ENCODE data around the gene SLC23A2. TPM values are rescaled to one million over a fixed set of nuclear protein-coding genes. Genes with fewer than 3 reads are reported as not detected.

The SLC23A2 gene
- total RNA-seq, 2 donors from 2014 or later = 12.3 to 13.7 TPM

DNA sequence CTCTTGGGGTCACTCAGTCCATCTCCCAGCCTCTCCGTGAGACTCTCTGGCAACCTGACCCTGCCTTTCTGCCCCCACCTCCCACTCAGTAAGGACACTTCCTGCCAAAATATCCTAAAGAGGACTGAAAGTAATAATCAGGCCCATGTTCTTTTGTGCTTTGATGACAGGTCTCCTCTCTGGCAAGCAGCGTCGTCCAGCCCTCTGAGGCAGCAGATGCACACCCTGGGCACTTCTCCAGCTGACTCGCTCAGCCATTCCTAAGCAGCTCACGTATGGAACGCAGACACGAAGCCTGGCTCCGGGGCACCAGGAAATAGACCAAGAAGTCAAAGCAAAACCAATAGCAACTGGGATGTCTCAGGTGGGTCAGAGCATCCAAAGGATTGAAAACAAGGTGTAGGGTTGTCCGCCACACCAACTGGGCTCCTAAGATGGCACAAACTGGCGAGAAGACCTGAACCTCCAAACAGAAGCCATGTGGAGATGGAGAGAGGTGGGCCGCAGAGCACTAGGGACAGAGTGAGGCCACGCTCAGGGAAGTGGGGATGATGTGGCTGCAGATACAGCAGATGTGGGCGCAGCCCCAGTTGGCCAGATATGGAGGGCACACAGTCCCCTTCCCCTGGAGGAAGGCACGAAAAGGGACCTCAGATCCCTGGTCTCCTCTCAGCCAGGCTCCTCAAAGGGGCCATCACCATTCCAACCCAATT, 180.3 kb downstream of the SLC23A2 start:
- H3K27me3 ChIP-seq (ENCODE audit: control insufficient read depth, insufficient read depth, low read length, poor library complexity, severe bottlenecking) = peaks cover 20% of the 10 kb centered on the region
- Mint-ChIP-seq H3K36me3 (ENCODE audit: low read depth) (no peaks in the 10 kb centered on the region), H3K4me3 (no peak overlapping the region), H3K9me3 (no peaks in the 10 kb centered on the region), H3K27me3 (ENCODE audit: insufficient read depth) (peaks cover 27% of the 10 kb centered on the region), H3K27ac (no peak overlapping the region), H3K4me1 (peaks cover 15% of the 10 kb centered on the region)
- TF ChIP-seq, protein P1, sequence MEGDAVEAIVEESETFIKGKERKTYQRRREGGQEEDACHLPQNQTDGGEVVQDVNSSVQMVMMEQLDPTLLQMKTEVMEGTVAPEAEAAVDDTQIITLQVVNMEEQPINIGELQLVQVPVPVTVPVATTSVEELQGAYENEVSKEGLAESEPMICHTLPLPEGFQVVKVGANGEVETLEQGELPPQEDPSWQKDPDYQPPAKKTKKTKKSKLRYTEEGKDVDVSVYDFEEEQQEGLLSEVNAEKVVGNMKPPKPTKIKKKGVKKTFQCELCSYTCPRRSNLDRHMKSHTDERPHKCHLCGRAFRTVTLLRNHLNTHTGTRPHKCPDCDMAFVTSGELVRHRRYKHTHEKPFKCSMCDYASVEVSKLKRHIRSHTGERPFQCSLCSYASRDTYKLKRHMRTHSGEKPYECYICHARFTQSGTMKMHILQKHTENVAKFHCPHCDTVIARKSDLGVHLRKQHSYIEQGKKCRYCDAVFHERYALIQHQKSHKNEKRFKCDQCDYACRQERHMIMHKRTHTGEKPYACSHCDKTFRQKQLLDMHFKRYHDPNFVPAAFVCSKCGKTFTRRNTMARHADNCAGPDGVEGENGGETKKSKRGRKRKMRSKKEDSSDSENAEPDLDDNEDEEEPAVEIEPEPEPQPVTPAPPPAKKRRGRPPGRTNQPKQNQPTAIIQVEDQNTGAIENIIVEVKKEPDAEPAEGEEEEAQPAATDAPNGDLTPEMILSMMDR (conservative IDR thresholded peaks at IDR 0.05) = no peak
- H3K9me3 ChIP-seq (ENCODE audit: control insufficient read depth, low read length) = no peaks in the 10 kb centered on the region
- peak; percentile 18 for DNase-seq
- WGBS, 2 experiments (ENCODE audit: insufficient coverage in 1 of 2, insufficient read length in 1 of 2) = 93 to 96% methylated on average over 13 to 14 of the region's 14 CpGs
- no peaks in the 10 kb centered on the region for H3K4me1 ChIP-seq (ENCODE audit: control insufficient read depth, insufficient read depth, low read length)
- no peak overlapping the region for H3K4me3 ChIP-seq (ENCODE audit: low read length)
- no peak overlapping the region for H3K9ac ChIP-seq (ENCODE audit: extremely low read depth, low read length, poor library complexity, severe bottlenecking)
- no peaks in the 10 kb centered on the region for H3K36me3 ChIP-seq (ENCODE audit: control insufficient read depth, insufficient read depth, low read length)
- H3K27ac ChIP-seq (ENCODE audit: low read depth, low read length) = no peak overlapping the region

DNA sequence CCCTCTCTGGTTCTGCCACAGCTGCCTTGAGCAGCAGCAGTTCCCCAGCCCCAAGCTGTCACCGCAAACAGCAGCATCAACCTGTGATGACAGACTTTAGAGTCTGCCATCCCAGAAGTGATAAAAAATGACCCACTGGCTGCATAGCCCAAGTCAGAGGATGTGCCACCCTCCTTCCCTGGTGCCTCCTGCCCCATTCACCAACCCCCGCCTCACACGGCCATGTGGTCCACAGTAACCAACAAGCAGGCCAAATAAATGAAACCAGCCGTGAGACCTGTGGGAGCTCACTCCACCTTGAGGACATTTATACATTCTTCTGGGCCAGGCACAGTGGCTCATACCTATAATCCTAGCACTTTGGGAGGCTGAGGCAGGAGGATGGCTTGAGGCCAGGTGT, 181.4 kb downstream of the SLC23A2 start:
- no peak overlapping the region for H3K27ac Mint-ChIP-seq
- Histone ChIP-seq H3K27ac (ENCODE audit: low read depth, low read length) (no peak overlapping the region), H3K4me3 (ENCODE audit: low read length) (no peak overlapping the region), H3K9ac (ENCODE audit: extremely low read depth, low read length, poor library complexity, severe bottlenecking) (no peak overlapping the region), H3K4me1 (ENCODE audit: control insufficient read depth, insufficient read depth, low read length) (no peaks in the 10 kb centered on the region), H3K9me3 (ENCODE audit: control insufficient read depth, low read length) (no peaks in the 10 kb centered on the region), H3K36me3 (ENCODE audit: control insufficient read depth, insufficient read depth, low read length) (no peaks in the 10 kb centered on the region), H3K27me3 (ENCODE audit: control insufficient read depth, insufficient read depth, low read length, poor library complexity, severe bottlenecking) (peaks cover 20% of the 10 kb centered on the region)
- H3K36me3 Mint-ChIP-seq (ENCODE audit: low read depth) = no peaks in the 10 kb centered on the region
- TF ChIP-seq, protein P1 (conservative IDR thresholded peaks at IDR 0.05) = no peak
- H3K27me3 Mint-ChIP-seq (ENCODE audit: insufficient read depth) = peaks cover 27% of the 10 kb centered on the region
- H3K9me3 Mint-ChIP-seq = no peaks in the 10 kb centered on the region
- peaks cover 15% of the 10 kb centered on the region for H3K4me1 Mint-ChIP-seq
- WGBS, 2 experiments (ENCODE audit: insufficient coverage in 1 of 2, insufficient read length in 1 of 2) = 83 to 96% methylated on average over 1 to 4 of the region's 4 CpGs
- no peak overlapping the region for H3K4me3 Mint-ChIP-seq
- DNase-seq = peak; percentile 20

DNA sequence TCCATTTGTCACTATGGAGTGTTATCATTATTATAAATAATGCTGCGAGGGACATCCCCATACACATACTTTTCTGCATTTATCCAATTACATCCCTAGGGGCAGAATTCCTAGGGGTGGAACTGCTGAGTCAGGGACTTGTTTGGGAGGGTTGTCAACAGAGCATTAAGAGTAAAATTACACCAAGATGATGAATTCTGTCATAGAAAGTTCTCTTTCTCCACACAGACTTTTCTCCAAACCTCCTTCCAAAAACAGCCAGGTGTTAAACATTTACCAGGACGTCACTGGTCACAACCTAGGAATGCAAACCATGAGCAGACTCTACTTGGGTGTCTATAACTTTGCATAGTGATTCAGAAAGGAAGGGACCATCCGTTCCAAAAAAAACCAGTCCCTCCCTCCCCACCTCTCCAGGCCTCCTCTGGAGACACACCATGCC, 184.1 kb downstream of the SLC23A2 start:
- Histone ChIP-seq H3K9me3 (ENCODE audit: control insufficient read depth, low read length) (no peaks in the 10 kb centered on the region), H3K4me3 (ENCODE audit: low read length) (no peak overlapping the region), H3K27ac (ENCODE audit: low read depth, low read length) (no peak overlapping the region), H3K9ac (ENCODE audit: extremely low read depth, low read length, poor library complexity, severe bottlenecking) (no peak overlapping the region), H3K4me1 (ENCODE audit: control insufficient read depth, insufficient read depth, low read length) (no peaks in the 10 kb centered on the region), H3K36me3 (ENCODE audit: control insufficient read depth, insufficient read depth, low read length) (no peaks in the 10 kb centered on the region), H3K27me3 (ENCODE audit: control insufficient read depth, insufficient read depth, low read length, poor library complexity, severe bottlenecking) (peaks cover 18% of the 10 kb centered on the region)
- TF ChIP-seq, protein P1 (conservative IDR thresholded peaks at IDR 0.05) = peak; percentile 43
- 88% methylated on average over 2 of the region's 3 CpGs; no CpG with 5 or more reads in 1 of the 2 experiments for WGBS, 2 experiments (ENCODE audit: insufficient coverage in 1 of 2, insufficient read length in 1 of 2)
- Mint-ChIP-seq H3K27ac (no peak overlapping the region), H3K4me3 (no peak overlapping the region), H3K27me3 (ENCODE audit: insufficient read depth) (peaks cover 22% of the 10 kb centered on the region), H3K4me1 (peaks cover 14% of the 10 kb centered on the region), H3K9me3 (no peaks in the 10 kb centered on the region), H3K36me3 (ENCODE audit: low read depth) (no peaks in the 10 kb centered on the region)
- DNase-seq = peak; percentile 26

Data from endodermal cell (in vitro differentiated cells).